ENCODE results near the gene CRLF2. TPM values are rescaled to one million over a fixed set of nuclear protein-coding genes. Genes with fewer than 3 reads are reported as not detected.

CRLF2 gene
- total and polyA plus RNA-seq, 2 donors (not counting 3 experiments of a cell fraction or from before 2014, with no cell fraction given): not detected

DNA sequence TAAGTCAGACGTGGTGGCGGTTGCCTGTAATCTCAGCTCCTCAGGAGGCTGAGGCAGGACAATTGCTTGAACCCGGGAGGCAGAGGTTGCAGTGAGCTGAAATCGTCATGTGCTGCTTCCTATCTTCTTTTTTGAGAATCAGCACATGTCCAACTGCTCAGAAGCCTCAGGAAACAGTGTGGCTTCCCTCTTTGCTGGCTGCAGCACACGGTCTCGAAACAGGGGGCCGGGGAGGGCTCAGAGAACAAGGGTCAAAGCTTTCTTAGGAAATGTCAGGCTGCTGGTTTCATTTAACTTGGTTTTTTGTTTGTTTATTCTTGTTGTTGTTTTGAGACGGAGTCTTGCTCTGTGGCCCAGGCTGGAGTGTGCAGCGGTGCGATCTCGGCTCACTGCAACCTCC lies 31.3 kb downstream of the CRLF2 start:
- ChIA-PET POLR2A (no interaction called here), CTCF (no interaction called here)
- BruUV-seq (replicated peaks): no TSS peak
- no peak for FAIRE-seq
- Histone ChIP-seq H3K27me3 (ENCODE audit: control insufficient read depth in 2 of 2, insufficient read depth in 2 of 2, low read length in 2 of 2) (no peaks in the 10 kb centered on the region), H3K4me1 (ENCODE audit: control insufficient read depth, extremely low read depth, insufficient read depth, low read length) (no peaks in the 10 kb centered on the region), H3K79me2 (ENCODE audit: control insufficient read depth, insufficient read depth, low read length) (no peaks in the 10 kb centered on the region), H4K20me1 (replicated peaks; ENCODE audit: control insufficient read depth, extremely low read depth, insufficient read depth, low read length) (no peaks in the 10 kb centered on the region), H3K9me3 (replicated peaks; ENCODE audit: control insufficient read depth, insufficient read depth, low read length) (no peaks in the 10 kb centered on the region), H3K9me1 (replicated peaks; ENCODE audit: control insufficient read depth, extremely low read depth, insufficient read depth, low read length) (no peaks in the 10 kb centered on the region), H3K9ac (replicated peaks; ENCODE audit: extremely low read depth, insufficient read depth, low read length) (no peak overlapping the region), H3K4me3 (replicated peaks in 1 of 3; ENCODE audit: insufficient read depth in 1 of 3, low read depth in 1 of 3, low read length in 3 of 3) (no peak overlapping the region), H3K4me2 (ENCODE audit: insufficient read depth, low read length) (no peak overlapping the region), H2AFZ (ENCODE audit: low read depth, low read length) (no peak overlapping the region), H3K36me3 (ENCODE audit: control insufficient read depth in 2 of 2, extremely low read depth in 1 of 2, insufficient read depth in 2 of 2, low read length in 2 of 2) (no peaks in the 10 kb centered on the region), H3K27ac (ENCODE audit: insufficient read depth, low read depth, low read length) (no peak overlapping the region)
- TF ChIP-seq MYC (IDR thresholded peaks at IDR 0.05; ENCODE audit: low read depth, low read length) (no peak), JUN (IDR thresholded peaks at IDR 0.05; ENCODE audit: borderline replicate concordance, insufficient read depth, insufficient read length, low read depth) (no peak), FOS (IDR thresholded peaks at IDR 0.05; ENCODE audit: borderline replicate concordance, insufficient read depth, low read length) (no peak), MAX (IDR thresholded peaks at IDR 0.05; ENCODE audit: insufficient read depth, insufficient read length) (no peak), EZH2 (IDR thresholded peaks at IDR 0.05; ENCODE audit: borderline replicate concordance, low read depth, low read length, severe bottlenecking) (no peak), GATA2 (IDR thresholded peaks at IDR 0.05; ENCODE audit: insufficient read depth, insufficient read length, low read depth, low read length) (no peak), POLR2A (IDR thresholded peaks at IDR 0.05; ENCODE audit: low read depth, low read length) (no peak), POLR2AphosphoS5 (IDR thresholded peaks at IDR 0.05; ENCODE audit: insufficient read depth, low read depth, low read length) (no peak)
- TF ChIP-seq, protein P1, sequence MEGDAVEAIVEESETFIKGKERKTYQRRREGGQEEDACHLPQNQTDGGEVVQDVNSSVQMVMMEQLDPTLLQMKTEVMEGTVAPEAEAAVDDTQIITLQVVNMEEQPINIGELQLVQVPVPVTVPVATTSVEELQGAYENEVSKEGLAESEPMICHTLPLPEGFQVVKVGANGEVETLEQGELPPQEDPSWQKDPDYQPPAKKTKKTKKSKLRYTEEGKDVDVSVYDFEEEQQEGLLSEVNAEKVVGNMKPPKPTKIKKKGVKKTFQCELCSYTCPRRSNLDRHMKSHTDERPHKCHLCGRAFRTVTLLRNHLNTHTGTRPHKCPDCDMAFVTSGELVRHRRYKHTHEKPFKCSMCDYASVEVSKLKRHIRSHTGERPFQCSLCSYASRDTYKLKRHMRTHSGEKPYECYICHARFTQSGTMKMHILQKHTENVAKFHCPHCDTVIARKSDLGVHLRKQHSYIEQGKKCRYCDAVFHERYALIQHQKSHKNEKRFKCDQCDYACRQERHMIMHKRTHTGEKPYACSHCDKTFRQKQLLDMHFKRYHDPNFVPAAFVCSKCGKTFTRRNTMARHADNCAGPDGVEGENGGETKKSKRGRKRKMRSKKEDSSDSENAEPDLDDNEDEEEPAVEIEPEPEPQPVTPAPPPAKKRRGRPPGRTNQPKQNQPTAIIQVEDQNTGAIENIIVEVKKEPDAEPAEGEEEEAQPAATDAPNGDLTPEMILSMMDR (IDR thresholded peaks at IDR 0.05; ENCODE audit: extremely low read depth in 1 of 2, insufficient read depth in 1 of 2, low read depth in 1 of 2, low read length in 2 of 2): no peak
- no peak for DNase-seq (ENCODE audit: low read depth, low spot score)
- intact Hi-C loops (cut with micrococcal nuclease): no loop called here
- dilution Hi-C loops (cut with MboI; ENCODE audit: extremely low pct_ligation_motif_present, low sequenced_read_pairs): no loop called here
